Measurements from ENCODE around the gene SPRR2B.
"Not testable (repeated sequence)": the region's sequence is repeated elsewhere in the genome, so short reads cannot be mapped to it uniquely, and the experiment has no call there.

SPRR2B gene

GRCh38 chr1:153071511-153071910 lies at the start of gene SPRR2B:
SPRR2B (minus strand) TSS chr1:153071611; CDS start chr1:153070839, 772 bp downstream.
- DNase-seq: no peak

DNA sequence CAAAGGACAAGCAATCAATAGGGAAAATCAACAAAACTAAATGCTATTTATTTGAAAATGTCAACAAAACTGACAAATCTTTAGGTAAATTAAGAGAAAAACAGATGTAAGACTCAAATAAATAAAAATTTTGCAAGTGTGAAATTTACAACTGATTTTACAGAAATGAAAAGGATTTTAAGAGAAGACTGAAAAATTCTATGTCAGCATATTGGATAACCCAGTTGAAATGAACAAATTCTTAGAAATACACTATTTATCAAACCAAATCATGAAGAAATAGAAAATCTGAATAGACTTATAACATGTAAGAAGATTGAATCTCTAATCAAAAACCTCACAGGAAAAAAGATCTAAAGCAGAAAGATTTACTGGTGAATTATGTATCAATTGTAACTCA lies 49.5 kb upstream of the SPRR2B start:
- DNase-seq: no peak

DNA sequence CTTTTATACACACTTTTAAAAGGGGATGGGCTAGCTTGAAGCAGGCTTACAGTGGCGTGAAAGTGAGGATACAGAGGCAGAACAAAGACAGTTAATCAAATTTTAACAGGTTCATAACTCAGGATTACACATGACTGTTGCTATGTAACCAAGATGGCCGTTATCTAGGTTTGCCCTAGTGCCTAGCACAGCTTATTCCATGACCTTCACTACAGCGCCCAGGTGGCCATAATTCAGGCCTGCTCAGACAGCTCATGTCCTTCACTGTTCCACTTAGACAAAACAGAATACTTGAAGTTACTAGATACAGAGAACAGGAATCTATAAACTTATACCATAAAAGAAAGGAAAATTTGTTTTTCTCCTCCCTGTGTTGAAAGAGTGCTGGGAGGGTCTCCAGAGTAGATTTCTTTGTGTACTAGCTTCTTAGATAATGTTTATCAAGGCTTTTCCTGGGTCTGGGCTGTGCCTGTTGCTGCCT lies 48.1 kb upstream of the SPRR2B start:
- DNase-seq: no peak

- DNase-seq: not testable (repeated sequence)
These were observed 43.9 kb upstream of the SPRR2B start for GRCh38 chr1:153115264-153115663.

DNA sequence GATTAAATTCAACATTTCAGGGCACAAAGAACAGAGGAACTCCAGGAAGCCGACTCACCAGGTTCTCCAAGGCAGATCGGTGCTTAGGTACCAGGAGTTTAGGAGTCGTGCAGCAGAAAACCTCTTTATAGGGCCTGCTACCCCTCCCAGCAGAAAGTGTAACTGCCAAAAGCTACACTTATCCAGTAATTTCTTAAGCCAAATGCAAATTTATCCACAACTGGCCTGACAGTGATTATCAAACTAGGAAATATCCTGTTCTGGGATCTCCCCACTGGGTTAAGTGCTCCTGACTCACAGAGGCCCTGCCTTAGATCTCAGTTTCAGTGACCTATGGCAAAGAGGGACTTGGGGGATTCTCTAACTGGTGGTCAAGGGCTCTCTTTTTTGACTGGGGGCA lies 42.0 kb upstream of the SPRR2B start, which contains the start of gene SPRR2F:
SPRR2F (minus strand) TSS at position 101 of the 400 bp plus-strand sequence. CDS start 783 bp downstream, outside the sequence.
- DNase-seq: no peak

- DNase-seq: not testable (repeated sequence)
These were observed 41.0 kb upstream of the SPRR2B start for GRCh38 chr1:153112454-153112853.

DNA sequence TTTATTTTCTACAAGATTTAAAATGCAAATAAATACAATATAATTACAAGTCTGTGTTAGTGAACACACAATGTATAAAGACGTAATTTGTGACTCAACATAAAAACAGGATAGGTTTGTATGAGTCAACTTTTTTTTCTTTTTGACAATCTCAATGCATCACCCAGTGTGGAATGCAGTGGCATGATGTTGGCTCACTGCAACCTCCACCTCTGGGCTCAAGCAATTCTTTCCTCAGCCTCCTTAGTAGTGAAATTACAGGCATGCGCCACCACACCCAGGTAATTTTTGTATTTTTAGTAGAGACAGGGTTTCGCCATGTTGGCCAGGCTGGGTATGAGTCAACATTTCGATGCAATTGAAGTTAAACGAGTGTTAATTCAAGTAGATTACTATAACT lies 28.8 kb upstream of the SPRR2B start:
- DNase-seq: no peak

GRCh38 chr1:153099461-153100045 lies 28.1 kb upstream of the SPRR2B start:
- no peak for DNase-seq

DNA sequence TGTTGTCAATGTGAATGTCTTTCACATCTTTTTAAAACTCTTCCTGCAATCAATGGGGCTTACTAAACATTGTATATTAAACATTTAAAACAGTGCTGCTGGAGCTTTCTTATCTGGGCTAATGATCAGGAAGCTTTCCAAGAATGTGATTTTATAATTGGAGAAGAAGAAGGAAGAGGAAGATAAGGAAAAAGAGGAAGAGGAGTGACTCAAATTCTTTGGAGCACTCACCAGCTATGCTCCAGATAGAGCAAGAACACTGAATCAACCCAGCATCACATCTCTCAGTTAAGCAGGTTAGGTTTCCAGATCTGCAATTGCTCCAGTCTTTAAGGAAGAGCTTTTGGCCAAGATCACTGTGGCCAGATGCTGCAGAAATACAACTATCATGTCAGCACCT lies 24.4 kb upstream of the SPRR2B start:
- no peak for DNase-seq

GRCh38 chr1:153094426-153094825 lies 23.0 kb upstream of the SPRR2B start, which contains the start of gene SPRR2E:
SPRR2E (minus strand) TSS chr1:153094526; CDS start chr1:153093751, 775 bp downstream.
- DNase-seq: no peak

GRCh38 chr1:153087652-153088051 lies 16.2 kb upstream of the SPRR2B start:
- DNase-seq: no peak

GRCh38 chr1:153081736-153082135 lies 10.3 kb upstream of the SPRR2B start:
- DNase-seq: no peak

- DNase-seq: no peak
These were observed 1.7 kb upstream of the SPRR2B start for GRCh38 chr1:153072806-153073726.

DNA sequence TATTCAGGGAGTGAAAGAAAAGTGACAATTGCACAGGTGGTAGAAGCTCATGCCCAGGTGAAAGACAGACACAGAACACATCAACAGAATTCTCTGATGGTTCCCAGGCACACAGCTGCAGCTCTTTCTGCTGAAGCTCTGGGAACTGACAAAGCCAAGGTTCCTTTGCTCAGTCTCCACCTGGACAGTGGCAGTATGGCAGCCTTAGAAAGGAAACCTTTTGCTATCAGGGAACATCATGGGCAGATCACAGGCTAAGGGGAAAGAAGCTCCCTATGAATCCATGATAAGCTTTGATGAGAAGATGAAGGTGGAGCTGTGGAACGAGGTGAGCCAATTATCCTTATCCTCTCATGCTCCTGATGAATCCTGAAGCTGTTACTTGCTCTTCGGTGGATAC lies 1.2 kb downstream of the SPRR2B start:
- no peak for DNase-seq

GRCh38 chr1:153058826-153059784 lies 12.3 kb downstream of the SPRR2B start:
- DNase-seq: no peak

GRCh38 chr1:153058154-153058553 lies 13.3 kb downstream of the SPRR2B start:
- DNase-seq: no peak

DNA sequence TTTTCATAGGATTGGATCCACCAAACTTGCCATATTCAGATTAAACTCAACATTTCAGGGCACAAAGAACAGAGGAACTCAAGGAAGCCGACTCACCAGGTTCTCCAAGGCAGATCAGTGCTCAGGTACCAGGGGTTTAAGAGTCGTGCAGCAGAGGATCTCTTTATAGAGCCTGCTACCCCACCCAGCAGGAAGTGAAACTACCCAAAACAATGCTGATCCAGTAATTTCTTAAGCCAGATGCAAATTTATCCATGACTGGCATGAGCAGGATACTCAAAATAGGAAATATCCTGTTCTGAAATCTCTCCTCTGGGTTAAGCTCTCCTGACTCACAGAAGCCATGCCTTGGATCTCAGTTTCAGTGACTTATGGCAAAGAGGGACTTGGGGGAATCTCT lies 14.0 kb downstream of the SPRR2B start, which contains the start of gene SPRR2A:
SPRR2A (minus strand) TSS at position 138 of the 400 bp plus-strand sequence. CDS start 777 bp downstream, outside the sequence.
- DNase-seq: no peak

DNA sequence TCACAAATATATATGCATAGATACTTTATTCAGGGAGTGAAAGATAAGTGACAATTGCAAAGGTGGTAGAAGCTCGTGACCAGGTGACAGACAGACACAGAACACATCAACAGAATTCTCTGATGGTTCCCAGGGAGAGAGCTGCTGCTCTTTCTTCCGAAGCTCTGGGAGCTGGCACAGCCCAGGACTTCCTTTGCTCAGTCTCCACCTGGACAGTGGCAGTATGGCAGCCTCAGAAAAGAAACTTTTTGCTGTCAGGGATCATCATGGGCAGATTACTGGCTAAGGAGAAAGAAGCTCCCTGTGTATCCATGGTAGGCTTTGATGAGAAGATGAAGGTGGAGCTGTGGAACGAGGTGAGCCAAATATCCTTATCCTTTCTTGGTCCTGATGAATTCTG lies 15.3 kb downstream of the SPRR2B start:
- DNase-seq: not testable (repeated sequence)

DNA sequence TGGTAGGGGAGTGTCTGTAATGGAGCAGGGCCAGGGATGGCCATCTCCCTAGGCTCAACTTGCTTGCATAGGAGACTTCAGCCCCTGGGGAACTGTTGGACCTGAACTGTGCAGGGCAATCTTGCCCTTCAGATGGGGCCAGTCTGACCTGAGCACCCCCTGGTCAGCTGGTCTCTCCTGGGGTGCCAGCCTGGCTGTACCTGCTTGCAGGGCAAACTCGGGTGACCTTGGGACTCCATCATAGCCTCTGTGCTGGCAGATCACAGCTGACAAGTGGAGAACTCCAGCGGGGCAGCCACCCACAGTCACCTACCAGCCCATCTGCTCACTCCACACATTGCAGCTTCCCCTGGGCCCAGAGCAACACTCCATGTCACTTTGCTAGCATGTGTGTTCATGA lies 22.2 kb downstream of the SPRR2B start:
- DNase-seq: no peak

DNA sequence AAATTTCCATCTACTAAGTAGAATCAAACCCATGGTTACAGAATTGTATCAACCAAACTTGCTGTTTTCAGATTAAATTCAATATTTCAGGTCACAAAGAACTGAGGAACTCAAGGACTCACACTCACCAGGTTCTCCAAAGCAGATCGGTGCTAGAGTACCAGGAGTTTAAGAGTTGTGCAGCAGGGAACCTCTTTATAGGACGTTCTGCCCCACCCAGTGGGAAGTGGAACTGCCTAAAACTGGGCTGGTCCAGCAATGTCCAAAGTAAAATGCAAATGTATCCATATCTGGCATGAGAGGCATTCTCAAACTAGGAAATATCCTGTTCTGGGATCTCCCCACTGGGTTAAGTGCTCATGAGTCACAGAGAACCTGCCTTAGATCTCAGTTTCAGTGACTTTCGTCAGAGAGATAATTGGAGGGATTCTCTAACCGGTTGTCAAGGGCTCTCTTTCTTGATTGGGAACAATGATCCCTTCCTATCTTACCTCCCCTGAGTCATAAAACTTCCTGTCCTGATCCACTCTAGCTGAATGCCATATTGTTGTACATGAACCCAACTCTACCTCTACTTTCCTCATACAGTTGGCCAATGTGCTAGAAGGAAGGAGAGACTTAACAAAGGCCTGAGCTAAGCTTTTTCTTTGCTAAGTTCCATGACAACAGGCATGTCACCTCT lies 30.3 kb downstream of the SPRR2B start, which contains the start of gene SPRR2D:
SPRR2D (minus strand) TSS at position 171 of the 682 bp plus-strand sequence. CDS start 774 bp downstream, outside the sequence.
- no peak for DNase-seq

GRCh38 chr1:153035211-153035610 lies 36.2 kb downstream of the SPRR2B start:
- no peak for DNase-seq
